Heart left ventricle (tissue), 16 donors: ENCODE measurements around the gene AMFR. TPM values are rescaled to one million over a fixed set of nuclear protein-coding genes. Genes with fewer than 3 reads are reported as not detected.

Experiments
- ATAC-seq, 4 donors: fragments of 200-7000 bp; cut with Tn5 transposase; one replicate each; pipeline ENCODE4 v1.9.1; 2020 to 2022; ENCODE audit warnings: moderate library complexity in 4 of 4, mild to moderate bottlenecking in 3 of 4, moderate number of reproducible peaks in 1 of 4
- DNase-seq, 5 donors: peaks; one replicate each; pipeline ENCODE4 v3.0.0-alpha.2; 2020
- H3K27ac ChIP-seq, 12 donors: fragments of 200-600 bp; sonication (generic) in 4 of 12; one replicate each; pipeline versions ENCODE4 v1.5.0 to v1.8.0; 2016 to 2022; ENCODE audit warnings: mild to moderate bottlenecking in 2 of 12
- H3K27me3 ChIP-seq, 9 donors: fragments of 200-600 bp; sonication (generic) in 2 of 9; one replicate each; pipeline versions ENCODE4 v1.5.1 to v1.8.0; 2016 to 2022; ENCODE audit warnings: mild to moderate bottlenecking in 3 of 9
- H3K36me3 ChIP-seq, 9 donors: fragments of 200-600 bp; sonication (generic) in 2 of 9; one replicate each; pipeline versions ENCODE4 v1.5.0 to v1.8.0; 2018 to 2022; ENCODE audit warnings: mild to moderate bottlenecking in 2 of 9
- H3K4me1 ChIP-seq, 12 donors: fragments of 200-600 bp; sonication (generic) in 4 of 12; one replicate each; pipeline versions ENCODE4 v1.5.0 to v1.8.0; 2016 to 2022; ENCODE audit warnings: mild to moderate bottlenecking in 3 of 12
- H3K4me3 ChIP-seq, 12 donors: fragments of 200-600 bp; sonication (generic) in 4 of 12; one replicate each; pipeline versions ENCODE4 v1.5.0 to v1.8.0; 2017 to 2022; ENCODE audit warnings: mild to moderate bottlenecking in 9 of 12, moderate library complexity in 4 of 12
- H3K9me3 ChIP-seq, 12 donors: fragments of 200-600 bp; sonication (generic) in 4 of 12; one replicate each; pipeline versions ENCODE4 v1.5.0 to v1.8.0; 2016 to 2022; ENCODE audit warnings: mild to moderate bottlenecking in 1 of 12
- POLR2A ChIP-seq, 2 donors: fragments of 450-650 bp; IDR thresholded peaks; one replicate each; pipeline ENCODE4 v1.6.1; 2017; ENCODE audit warnings: antibody characterized with exemption in 2 of 2, mild to moderate bottlenecking in 2 of 2, moderate library complexity in 2 of 2
- WGBS, 4 donors: extraction: QIAGEN DNeasy Blood & Tissue Kit in 2 of 4; methylation state at CpG; one replicate each; pipeline versions ENCODE4 v1.1.5 to v1.1.7; 2013 to 2018; 5-methylcytosine and 5-hydroxymethylcytosine counted together
- intact Hi-C, 10 donors: fragments of 100-400 bp; cut with DNase I; formaldehyde crosslinking; loops; one replicate each; pipeline versions ENCODE4 v1.11.1 to v1.14.2; 2022
- polyA plus RNA-seq, 2 donors: library from polyadenylated mRNA; stranded (reverse); fragments of 200-250 nt; gene quantifications; one replicate each; pipeline ENCODE4 v1.2.3, GENCODE V29; 2013
- total RNA-seq, 9 donors: library from RNA; depleted of rRNA in 2 of 9; stranded (reverse); fragments of >200 nt in 2 of 9; fragmentation: NEBNext Ultra II Directional in 3 of 9; extraction: Animal tissue kit (Norgen Biotek cat#: 25700) in 3 of 9; gene quantifications; one replicate each; pipeline versions ENCODE4 v1.1.0 to v1.2.4, GENCODE V29; 2016 to 2023
- TF ChIP-seq, protein P1 (sequence below), 12 donors: fragments of 200-600 bp; sonication (generic) in 4 of 12; IDR thresholded peaks; one replicate each; pipeline versions ENCODE4 v1.5.0 to v1.8.0; 2018 to 2022; ENCODE audit warnings: antibody characterized with exemption in 12 of 12, mild to moderate bottlenecking in 5 of 12
- donor health status: ischemic (EF 13 %, LVEDD 7.1; RV severe dilation, severe dysfunction).
- donor health status: healthy with polysubstance abuse.
- donor health status: DM: no; HTN: yes; CAD: no.
- donor health status: DM: no; HTN: no; CAD: no.
- donor health status: ischemic (EF 25% LVEDD 6.9; RV normal size, moderate dysfunction).
- donor health status: ischemic (EF 25% LVEDD 5.7; RV mildly dilated, moderate dysfunction).
- donor health status: healthy.
- donor health status: DM: yes; HTN: yes; CAD: no.
- donor health status: ischemic (EF 35%, LVEDD 5.7; RV mildly dilated, moderate dysfunction).
- donor health status: nonischemic (EF 11% LVEDD 7.7; RV severe dilation, severe dysfunction).
- donor health status: DM: yes; HTN: yes; CAD: no.
- donor health status: PGD.
- donor health status: ischemic (EF 29% LVEDD 5.4; RV normal size, mild dysfunction).
- donor health status: nonischemic (EF 23%, LVEDD 6.1; RV moderate dilation, normal function).

Gene AMFR
- total and polyA plus RNA-seq, 11 donors = 26.4 to 146 (median 84.8) TPM

DNA sequence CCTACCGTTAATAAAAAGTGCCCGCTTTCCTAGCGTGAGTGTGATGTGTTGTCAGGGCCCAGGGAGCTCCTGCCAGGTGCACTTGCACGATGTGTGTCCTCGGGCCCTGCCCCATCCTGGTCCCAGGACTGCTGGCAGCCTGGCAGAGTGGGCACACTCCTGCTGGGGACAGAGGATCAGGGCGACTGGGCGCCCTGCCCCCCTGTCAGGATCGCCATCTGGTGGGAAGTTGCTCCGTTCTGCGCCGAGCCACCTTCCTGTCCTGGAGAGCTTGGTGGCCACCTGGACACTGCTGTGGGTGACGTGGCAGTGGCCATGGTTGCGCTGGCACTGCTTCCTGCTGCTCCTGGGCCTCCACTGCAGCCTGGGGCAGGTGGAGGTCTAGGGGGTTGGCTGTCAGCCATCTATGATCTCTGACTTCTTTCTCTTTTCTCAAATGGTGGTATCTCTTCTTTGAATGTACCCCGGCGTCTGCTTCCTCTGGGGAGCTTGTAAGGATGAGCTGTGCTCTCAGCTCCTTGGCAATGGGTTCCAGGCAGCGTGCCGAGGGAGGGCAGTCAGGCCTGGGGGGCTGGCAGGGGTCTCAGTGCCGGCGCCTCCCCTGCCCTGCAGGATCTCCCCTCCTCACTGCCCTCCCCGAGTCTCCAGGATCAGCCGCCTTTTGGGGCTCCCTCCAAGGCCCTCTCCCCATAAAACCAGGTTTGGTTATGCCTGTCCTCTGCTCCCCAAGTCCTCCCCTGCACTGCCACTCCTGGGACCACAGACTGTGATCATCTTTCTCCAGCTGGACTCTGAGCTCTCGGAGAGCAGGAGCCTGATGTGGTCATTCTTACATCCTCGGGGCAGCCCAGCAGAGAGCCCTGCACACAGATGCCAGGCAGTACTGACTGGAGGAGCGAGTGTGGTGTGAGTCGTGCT is 76.9 kb downstream of the AMFR start:
- ATAC-seq (no peak), DNase-seq (peak in 2 of 5 donors; percentile 13 to 42)
- TF ChIP-seq, protein P1, sequence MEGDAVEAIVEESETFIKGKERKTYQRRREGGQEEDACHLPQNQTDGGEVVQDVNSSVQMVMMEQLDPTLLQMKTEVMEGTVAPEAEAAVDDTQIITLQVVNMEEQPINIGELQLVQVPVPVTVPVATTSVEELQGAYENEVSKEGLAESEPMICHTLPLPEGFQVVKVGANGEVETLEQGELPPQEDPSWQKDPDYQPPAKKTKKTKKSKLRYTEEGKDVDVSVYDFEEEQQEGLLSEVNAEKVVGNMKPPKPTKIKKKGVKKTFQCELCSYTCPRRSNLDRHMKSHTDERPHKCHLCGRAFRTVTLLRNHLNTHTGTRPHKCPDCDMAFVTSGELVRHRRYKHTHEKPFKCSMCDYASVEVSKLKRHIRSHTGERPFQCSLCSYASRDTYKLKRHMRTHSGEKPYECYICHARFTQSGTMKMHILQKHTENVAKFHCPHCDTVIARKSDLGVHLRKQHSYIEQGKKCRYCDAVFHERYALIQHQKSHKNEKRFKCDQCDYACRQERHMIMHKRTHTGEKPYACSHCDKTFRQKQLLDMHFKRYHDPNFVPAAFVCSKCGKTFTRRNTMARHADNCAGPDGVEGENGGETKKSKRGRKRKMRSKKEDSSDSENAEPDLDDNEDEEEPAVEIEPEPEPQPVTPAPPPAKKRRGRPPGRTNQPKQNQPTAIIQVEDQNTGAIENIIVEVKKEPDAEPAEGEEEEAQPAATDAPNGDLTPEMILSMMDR (IDR thresholded peaks at IDR 0.05) = no peak
- no peak for TF ChIP-seq POLR2A (IDR thresholded peaks at IDR 0.05)
- 90 to 95% (median 92%) methylated on average over 23 to 25 of the region's 25 CpGs for WGBS, 4 donors
- Histone ChIP-seq H3K9me3 (no peaks in the 10 kb centered on the region), H3K36me3 (peaks cover 0 to 8% (median 0%) of the 10 kb centered on the region in 9 donors), H3K27me3 (no peaks in the 10 kb centered on the region), H3K4me1 (no peaks in the 10 kb centered on the region), H3K4me3 (no peak overlapping the region), H3K27ac (no peak overlapping the region)
- intact Hi-C loops = no loop called here

DNA sequence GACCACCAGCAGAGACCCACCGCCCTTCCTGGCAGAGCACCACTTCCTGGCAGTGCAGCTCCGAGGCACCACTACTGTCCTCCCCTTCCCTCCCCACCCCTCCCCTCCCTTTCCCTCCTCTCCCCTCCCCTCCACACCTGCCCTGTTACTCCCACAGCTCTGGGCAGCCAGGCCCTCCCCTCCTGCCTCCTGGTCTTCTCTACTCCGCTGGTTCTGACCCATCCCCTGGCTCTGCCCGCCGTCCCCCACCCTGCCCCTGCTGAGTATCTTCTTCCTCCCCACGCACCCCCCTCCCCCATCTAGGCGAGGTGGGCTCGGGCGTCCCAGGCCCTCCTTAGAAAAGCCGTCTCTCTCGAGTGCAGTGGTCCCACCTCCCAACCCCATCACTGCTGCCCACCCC is 77.7 kb downstream of the AMFR start:
- Histone ChIP-seq H3K9me3 (no peaks in the 10 kb centered on the region), H3K36me3 (peaks cover 0 to 9% (median 0%) of the 10 kb centered on the region in 9 donors), H3K27me3 (no peaks in the 10 kb centered on the region), H3K4me3 (no peak overlapping the region), H3K4me1 (no peaks in the 10 kb centered on the region), H3K27ac (no peak overlapping the region)
- DNase-seq (peak in 2 of 5 donors; percentile 9 to 23), ATAC-seq (no peak)
- TF ChIP-seq, protein P1 (IDR thresholded peaks at IDR 0.05) = no peak
- TF ChIP-seq POLR2A (IDR thresholded peaks at IDR 0.05) = no peak
- intact Hi-C loops = no loop called here
- 79 to 86% (median 81%) methylated on average over 11 of the region's 11 CpGs for WGBS, 4 donors

DNA sequence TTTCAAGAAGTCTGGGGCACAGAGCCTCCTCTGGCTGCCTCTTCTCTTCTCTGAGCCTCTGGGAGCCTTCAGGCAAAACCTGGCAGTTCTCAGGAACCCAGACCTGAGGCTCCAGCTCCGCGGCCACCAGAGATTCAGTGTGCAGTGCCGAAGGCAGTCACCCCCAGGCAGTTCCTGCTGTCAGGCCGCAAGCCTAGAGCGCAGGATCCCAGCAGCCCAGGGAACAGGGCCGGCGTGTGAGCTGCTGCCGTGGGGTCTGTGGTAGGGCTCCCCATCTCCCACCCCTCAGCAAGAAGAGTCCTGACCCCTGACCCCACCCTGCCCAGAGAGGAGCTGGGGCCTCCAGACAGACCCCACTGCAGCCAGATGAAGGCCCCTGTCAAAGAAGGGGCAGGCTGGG is 78.2 kb downstream of the AMFR start:
- Histone ChIP-seq H3K4me3 (no peak overlapping the region), H3K9me3 (no peaks in the 10 kb centered on the region), H3K27me3 (no peaks in the 10 kb centered on the region), H3K36me3 (peaks cover 0 to 9% (median 0%) of the 10 kb centered on the region in 9 donors), H3K27ac (no peak overlapping the region), H3K4me1 (no peaks in the 10 kb centered on the region)
- DNase-seq (peak in 2 of 5 donors; percentile 12 to 37), ATAC-seq (no peak)
- intact Hi-C loops = no loop called here
- TF ChIP-seq, protein P1 (IDR thresholded peaks at IDR 0.05) = no peak
- no peak for TF ChIP-seq POLR2A (IDR thresholded peaks at IDR 0.05)
- WGBS, 4 donors = 69 to 87% (median 81%) methylated on average over 4 to 8 of the region's 8 CpGs

DNA sequence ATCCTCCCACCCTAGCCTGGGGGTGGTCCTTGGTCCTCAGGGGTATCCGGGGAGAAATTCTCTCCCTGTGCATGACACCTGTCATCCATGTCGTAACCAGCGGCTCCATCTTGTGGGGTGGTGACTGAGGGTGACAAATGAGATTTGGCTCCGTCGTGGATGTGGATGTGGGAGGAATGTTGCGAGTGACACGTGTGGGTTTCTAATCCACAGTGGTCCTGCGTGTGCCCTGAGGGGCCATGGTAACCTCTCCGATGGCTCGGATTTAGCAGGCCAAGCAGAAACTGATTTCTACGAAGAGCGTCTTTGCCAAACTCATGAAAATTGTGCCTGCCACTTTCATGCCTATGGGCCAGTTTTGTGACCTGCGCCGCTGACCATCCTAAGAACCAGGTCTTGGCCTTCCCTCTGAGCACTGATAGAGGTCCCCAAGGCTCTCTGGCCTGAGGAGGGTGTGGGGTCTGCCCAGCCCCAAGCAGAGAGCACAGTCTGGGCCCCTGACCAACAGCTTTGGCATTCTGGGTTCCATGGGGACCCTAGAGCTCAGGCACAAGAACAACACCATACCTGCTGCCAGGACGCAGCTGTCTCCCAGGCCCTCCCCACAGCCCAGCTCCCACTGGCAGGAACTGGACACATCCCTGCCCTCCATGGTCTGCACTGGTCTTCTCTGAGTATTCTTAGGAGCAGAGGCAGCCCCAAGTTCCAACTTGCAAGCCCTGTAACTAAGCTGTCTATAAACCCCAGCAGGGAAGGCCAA is 79.0 kb downstream of the AMFR start:
- intact Hi-C loops = no loop called here
- Histone ChIP-seq H3K36me3 (peaks cover 0 to 11% (median 0%) of the 10 kb centered on the region in 9 donors), H3K4me3 (no peak overlapping the region), H3K4me1 (no peaks in the 10 kb centered on the region), H3K27me3 (no peaks in the 10 kb centered on the region), H3K9me3 (no peaks in the 10 kb centered on the region), H3K27ac (no peak overlapping the region)
- TF ChIP-seq POLR2A (IDR thresholded peaks at IDR 0.05) = no peak
- TF ChIP-seq, protein P1 (IDR thresholded peaks at IDR 0.05) = no peak
- DNase-seq (peak in 2 of 5 donors; percentile 7 to 39), ATAC-seq (no peak)
- 92 to 96% (median 95%) methylated on average over 15 of the region's 15 CpGs for WGBS, 4 donors
